PC-3 (cell line): Measurements from ENCODE around the gene LHFPL3.

ENCODE experiments used
- EZH2 ChIP-seq: fragments of 300-600 bp; sonication (generic); IDR thresholded peaks from one replicate; pipeline ENCODE4 v1.6.1; 2017; ENCODE audit warnings: antibody characterized with exemption, mild to moderate bottlenecking, low read length; ENCODE audit not compliant: unreplicated experiment
- EZH2phosphoT487 ChIP-seq: fragments of 300-600 bp; sonication (generic); IDR thresholded peaks from 2 replicates; pipeline ENCODE4 v1.6.1; 2018; ENCODE audit warnings: mild to moderate bottlenecking, antibody characterized with exemption, low read length, borderline replicate concordance
- TF ChIP-seq, protein P1 (sequence below): fragments of 300-600 bp; sonication (generic); conservative IDR thresholded peaks from 2 replicates; pipeline ENCODE4 v1.5.1; 2017; ENCODE audit warnings: antibody characterized with exemption, low read depth, mild to moderate bottlenecking, low read length

DNA sequence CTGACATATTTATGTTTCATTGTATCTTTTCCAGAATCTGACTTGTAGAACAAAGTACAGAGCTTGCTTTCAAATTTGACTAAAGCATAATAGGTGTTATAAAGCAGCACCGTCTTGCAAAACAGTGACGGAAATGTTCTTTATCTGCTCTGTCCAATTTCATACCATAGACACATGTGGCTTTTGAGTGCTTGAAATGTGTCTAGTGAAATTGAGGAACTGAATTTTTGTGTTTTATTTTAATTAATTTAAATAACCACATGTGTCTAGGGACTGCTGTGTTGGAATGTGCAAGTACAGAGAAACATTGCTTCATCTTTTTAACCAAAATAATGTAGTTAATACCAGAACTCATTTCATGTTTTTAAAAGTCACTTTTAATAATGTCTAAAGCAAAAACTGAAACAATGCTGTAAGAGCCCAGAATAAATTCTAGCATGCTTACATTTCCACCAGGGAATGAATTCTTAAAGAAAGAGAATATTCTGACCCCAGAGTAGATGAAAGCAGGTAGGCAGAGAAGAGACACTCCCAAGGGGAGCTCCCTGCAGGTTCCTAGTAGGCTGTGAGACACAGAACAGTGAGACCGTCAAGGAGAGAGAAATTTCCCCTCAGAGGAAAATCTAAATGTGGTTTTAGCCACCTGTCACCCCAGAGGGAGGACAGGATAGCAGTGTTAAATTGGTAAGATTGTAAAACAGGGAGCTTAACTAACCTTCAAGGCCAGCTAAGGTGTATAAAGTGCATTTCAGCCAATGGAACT is 510.3 kb downstream of the LHFPL3 start:
- TF ChIP-seq EZH2 (no peak), EZH2phosphoT487 (no peak)
- TF ChIP-seq, protein P1, sequence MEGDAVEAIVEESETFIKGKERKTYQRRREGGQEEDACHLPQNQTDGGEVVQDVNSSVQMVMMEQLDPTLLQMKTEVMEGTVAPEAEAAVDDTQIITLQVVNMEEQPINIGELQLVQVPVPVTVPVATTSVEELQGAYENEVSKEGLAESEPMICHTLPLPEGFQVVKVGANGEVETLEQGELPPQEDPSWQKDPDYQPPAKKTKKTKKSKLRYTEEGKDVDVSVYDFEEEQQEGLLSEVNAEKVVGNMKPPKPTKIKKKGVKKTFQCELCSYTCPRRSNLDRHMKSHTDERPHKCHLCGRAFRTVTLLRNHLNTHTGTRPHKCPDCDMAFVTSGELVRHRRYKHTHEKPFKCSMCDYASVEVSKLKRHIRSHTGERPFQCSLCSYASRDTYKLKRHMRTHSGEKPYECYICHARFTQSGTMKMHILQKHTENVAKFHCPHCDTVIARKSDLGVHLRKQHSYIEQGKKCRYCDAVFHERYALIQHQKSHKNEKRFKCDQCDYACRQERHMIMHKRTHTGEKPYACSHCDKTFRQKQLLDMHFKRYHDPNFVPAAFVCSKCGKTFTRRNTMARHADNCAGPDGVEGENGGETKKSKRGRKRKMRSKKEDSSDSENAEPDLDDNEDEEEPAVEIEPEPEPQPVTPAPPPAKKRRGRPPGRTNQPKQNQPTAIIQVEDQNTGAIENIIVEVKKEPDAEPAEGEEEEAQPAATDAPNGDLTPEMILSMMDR, result no peak
